ENCODE results near the gene LRRC4B. TPM values are rescaled to one million over a fixed set of nuclear protein-coding genes. Genes with fewer than 3 reads are reported as not detected.
"Not testable (repeated sequence)": the region's sequence is repeated elsewhere in the genome, so short reads cannot be mapped to it uniquely, and the experiment has no call there.

The LRRC4B gene
- total and polyA plus RNA-seq, 2 donors from 2014 or later: 1.2 to 2.6 TPM

DNA sequence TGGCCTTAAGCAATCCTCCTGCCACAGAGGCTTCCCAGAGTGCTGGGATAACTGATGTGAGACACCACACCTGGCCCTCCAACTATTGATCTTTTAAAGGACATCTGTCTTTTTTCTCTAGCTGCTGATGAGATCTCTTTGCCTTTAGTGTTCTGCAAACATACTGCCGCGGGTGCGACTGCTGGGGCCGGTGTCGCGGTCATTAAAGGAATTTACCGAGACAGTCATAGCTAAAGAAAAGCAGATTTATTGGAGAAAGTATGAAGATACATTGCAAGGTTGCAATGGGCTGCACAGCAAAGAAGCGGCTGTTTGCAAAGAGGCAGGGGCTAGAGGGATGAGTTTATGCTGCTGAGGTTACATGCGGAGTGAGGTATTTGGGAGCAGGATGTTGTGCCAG is 31.2 kb upstream of the LRRC4B start:
- no peak overlapping the region for H3K9ac ChIP-seq (ENCODE audit: low read length in 3 of 3)
- TF ChIP-seq, protein P1, sequence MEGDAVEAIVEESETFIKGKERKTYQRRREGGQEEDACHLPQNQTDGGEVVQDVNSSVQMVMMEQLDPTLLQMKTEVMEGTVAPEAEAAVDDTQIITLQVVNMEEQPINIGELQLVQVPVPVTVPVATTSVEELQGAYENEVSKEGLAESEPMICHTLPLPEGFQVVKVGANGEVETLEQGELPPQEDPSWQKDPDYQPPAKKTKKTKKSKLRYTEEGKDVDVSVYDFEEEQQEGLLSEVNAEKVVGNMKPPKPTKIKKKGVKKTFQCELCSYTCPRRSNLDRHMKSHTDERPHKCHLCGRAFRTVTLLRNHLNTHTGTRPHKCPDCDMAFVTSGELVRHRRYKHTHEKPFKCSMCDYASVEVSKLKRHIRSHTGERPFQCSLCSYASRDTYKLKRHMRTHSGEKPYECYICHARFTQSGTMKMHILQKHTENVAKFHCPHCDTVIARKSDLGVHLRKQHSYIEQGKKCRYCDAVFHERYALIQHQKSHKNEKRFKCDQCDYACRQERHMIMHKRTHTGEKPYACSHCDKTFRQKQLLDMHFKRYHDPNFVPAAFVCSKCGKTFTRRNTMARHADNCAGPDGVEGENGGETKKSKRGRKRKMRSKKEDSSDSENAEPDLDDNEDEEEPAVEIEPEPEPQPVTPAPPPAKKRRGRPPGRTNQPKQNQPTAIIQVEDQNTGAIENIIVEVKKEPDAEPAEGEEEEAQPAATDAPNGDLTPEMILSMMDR (IDR thresholded peaks at IDR 0.05; ENCODE audit: borderline replicate concordance, extremely low read depth, insufficient read depth): no peak
- no peak overlapping the region for H3K27ac ChIP-seq (ENCODE audit: low read depth in 2 of 2, low read length in 2 of 2)
- FAIRE-seq (no peak), DNase-seq (no peak)
- H3K4me3 ChIP-seq (ENCODE audit: low read length in 3 of 3): no peak overlapping the region
- intact Hi-C loops (cut with DNase I): no loop called here
- H3K9me3 ChIP-seq (ENCODE audit: control insufficient read depth in 2 of 3, insufficient read depth in 1 of 3, low read length in 3 of 3): no peaks in the 10 kb centered on the region
- no peaks in the 10 kb centered on the region for H3K36me3 ChIP-seq (ENCODE audit: control insufficient read depth in 2 of 3, insufficient read depth in 3 of 3, low read length in 3 of 3)
- H3K4me1 ChIP-seq (ENCODE audit: control insufficient read depth in 2 of 3, insufficient read depth in 2 of 3, low read depth in 1 of 3, low read length in 3 of 3): no peaks in the 10 kb centered on the region
- H3K27me3 ChIP-seq (ENCODE audit: control insufficient read depth, insufficient read depth, low read length): peaks cover 11% of the 10 kb centered on the region

DNA sequence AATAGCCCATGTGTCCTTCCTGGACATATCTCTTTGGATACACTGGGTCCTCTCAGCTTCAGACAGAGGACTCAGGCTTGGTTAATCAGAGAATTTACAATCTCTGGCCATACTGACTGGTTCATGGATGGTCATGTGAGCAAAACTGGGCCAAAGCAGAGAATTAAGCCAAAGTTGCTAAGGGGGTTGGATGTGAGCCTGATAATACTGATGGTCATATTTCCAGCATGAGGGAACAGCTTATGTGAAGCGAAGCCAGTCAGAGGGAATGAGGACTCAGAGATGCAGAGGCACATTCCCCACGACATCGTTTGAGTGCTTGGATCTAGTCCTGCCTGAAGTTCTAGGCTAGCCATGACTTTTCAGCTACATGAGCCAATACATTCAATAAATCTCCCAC is 22.0 kb upstream of the LRRC4B start:
- Histone ChIP-seq H3K9me3 (ENCODE audit: control insufficient read depth in 2 of 3, insufficient read depth in 1 of 3, low read length in 3 of 3) (no peaks in the 10 kb centered on the region), H3K4me3 (ENCODE audit: low read length in 3 of 3) (no peak overlapping the region), H3K27ac (ENCODE audit: low read depth in 2 of 2, low read length in 2 of 2) (no peak overlapping the region), H3K4me1 (ENCODE audit: control insufficient read depth in 2 of 3, insufficient read depth in 2 of 3, low read depth in 1 of 3, low read length in 3 of 3) (no peaks in the 10 kb centered on the region), H3K27me3 (ENCODE audit: control insufficient read depth, insufficient read depth, low read length) (no peaks in the 10 kb centered on the region), H3K36me3 (ENCODE audit: control insufficient read depth in 2 of 3, insufficient read depth in 3 of 3, low read length in 3 of 3) (no peaks in the 10 kb centered on the region), H3K9ac (ENCODE audit: low read length in 3 of 3) (no peak overlapping the region)
- DNase-seq (no peak), FAIRE-seq (no peak)
- intact Hi-C loops (cut with DNase I): no loop called here
- TF ChIP-seq, protein P1 (IDR thresholded peaks at IDR 0.05; ENCODE audit: borderline replicate concordance, extremely low read depth, insufficient read depth): no peak

DNA sequence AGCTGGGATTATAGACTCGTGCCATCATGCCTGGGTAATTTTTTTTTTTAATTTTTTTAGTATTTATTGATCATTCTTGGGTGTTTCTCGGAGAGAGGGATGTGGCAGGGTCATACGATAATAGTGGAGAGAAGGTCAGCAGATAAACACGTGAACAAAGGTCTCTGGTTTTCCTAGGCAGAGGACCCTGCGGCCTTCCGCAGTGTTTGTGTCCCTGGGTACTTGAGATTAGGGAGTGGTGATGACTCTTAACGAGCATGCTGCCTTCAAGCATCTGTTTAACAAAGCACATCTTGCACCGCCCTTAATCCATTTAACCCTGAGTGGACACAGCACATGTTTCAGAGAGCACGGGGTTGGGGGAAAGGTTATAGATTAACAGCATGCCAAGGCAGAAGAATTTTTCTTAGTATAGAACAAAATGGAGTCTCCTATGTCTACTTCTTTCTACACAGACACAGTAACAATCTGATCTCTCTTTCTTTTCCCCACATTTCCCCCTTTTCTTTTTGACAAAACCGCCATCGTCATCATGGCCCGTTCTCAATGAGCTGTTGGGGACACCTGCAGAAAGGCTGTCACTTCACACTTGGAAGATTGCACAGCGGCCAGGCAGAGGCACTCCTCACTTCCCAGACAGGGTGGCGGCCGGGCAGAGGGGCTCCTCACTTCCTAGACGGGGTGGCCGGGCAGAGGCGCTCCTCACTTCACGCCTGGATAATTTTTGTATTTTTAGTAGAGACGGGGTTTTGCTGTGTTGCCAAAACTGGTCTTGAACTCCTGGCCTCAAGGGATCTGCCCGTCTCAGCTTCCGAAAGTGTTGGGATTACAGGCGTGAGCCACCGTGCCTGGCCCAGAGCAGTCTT is 13.8 kb upstream of the LRRC4B start:
- peak in 1 of 5 donors; percentile 9 for DNase-seq
- H3K9ac ChIP-seq (ENCODE audit: low read length in 3 of 3); H3K27ac ChIP-seq (ENCODE audit: low read depth in 2 of 2, low read length in 2 of 2); H3K4me3 ChIP-seq (ENCODE audit: low read length in 3 of 3); intact Hi-C loops (cut with DNase I); H3K27me3 ChIP-seq (ENCODE audit: control insufficient read depth, insufficient read depth, low read length); FAIRE-seq; H3K36me3 ChIP-seq (ENCODE audit: control insufficient read depth in 2 of 3, insufficient read depth in 3 of 3, low read length in 3 of 3); H3K9me3 ChIP-seq (ENCODE audit: control insufficient read depth in 2 of 3, insufficient read depth in 1 of 3, low read length in 3 of 3); H3K4me1 ChIP-seq (ENCODE audit: control insufficient read depth in 2 of 3, insufficient read depth in 2 of 3, low read depth in 1 of 3, low read length in 3 of 3): not testable (repeated sequence)

- H3K9me3 ChIP-seq (ENCODE audit: control insufficient read depth in 2 of 3, insufficient read depth in 1 of 3, low read length in 3 of 3): no peaks in the 10 kb centered on the region
- no peak overlapping the region for H3K4me3 ChIP-seq (ENCODE audit: low read length in 3 of 3)
- no peak overlapping the region for H3K9ac ChIP-seq (ENCODE audit: low read length in 3 of 3)
- intact Hi-C loops (cut with DNase I): no loop called here
- H3K27me3 ChIP-seq (ENCODE audit: control insufficient read depth, insufficient read depth, low read length): no peaks in the 10 kb centered on the region
- H3K27ac ChIP-seq (ENCODE audit: low read depth in 2 of 2, low read length in 2 of 2): no peak overlapping the region
- H3K36me3 ChIP-seq (ENCODE audit: control insufficient read depth in 2 of 3, insufficient read depth in 3 of 3, low read length in 3 of 3): no peaks in the 10 kb centered on the region
- FAIRE-seq (no peak), DNase-seq (peak in 3 of 5 donors; percentile 3 to 77 (median 71))
- TF ChIP-seq, protein P1 (IDR thresholded peaks at IDR 0.05; ENCODE audit: borderline replicate concordance, extremely low read depth, insufficient read depth): no peak
- H3K4me1 ChIP-seq (ENCODE audit: control insufficient read depth in 2 of 3, insufficient read depth in 2 of 3, low read depth in 1 of 3, low read length in 3 of 3): no peaks in the 10 kb centered on the region
Measured at GRCh38 chr19:50580970-50581634, 12.9 kb upstream of the LRRC4B start.
